Measurements from ENCODE around the gene CCR4.
"Not testable (repeated sequence)": the region's sequence is repeated elsewhere in the genome, so short reads cannot be mapped to it uniquely, and the experiment has no call there.

The CCR4 gene

DNA sequence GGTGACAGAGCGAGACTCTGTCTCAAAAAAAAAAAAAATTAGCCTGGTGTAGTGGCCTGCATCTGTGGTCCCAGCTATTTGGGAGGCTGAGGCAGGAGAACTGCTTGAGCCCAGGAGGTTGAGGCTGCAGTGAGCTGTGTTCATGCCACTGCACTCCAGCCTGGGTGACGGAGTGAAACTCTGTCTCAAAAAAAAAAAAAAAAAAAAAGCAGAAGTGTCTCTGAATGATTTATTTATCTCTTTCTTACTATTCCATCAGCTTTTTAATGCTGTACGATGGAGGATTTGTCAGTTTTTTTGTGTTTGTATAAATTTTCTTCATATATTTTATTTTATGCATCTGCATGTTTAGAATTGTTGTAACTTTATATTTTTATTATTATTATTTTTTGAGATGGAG is 33.5 kb downstream of the CCR4 start:
- not testable (repeated sequence) for DNase-seq

DNA sequence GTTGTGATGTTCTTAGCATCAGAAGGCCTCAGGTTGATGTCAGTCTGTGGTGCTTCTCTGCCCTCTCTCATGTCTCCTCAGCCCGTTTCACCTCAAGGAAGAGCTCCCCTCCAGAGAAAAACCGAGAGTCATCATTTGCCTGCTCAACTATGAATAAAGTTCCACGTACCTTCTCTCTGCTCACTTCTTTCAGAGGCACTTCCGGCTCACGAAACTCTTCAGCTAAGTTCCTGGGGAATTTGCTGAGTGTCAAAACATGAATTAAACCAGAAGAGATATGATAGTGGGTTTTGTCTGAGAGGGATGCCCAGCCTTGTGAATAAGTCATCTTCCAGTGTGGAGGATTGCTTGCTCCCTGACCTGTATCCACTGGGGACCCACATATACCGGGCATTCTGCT is 37.7 kb downstream of the CCR4 start:
- DNase-seq, result no peak

DNA sequence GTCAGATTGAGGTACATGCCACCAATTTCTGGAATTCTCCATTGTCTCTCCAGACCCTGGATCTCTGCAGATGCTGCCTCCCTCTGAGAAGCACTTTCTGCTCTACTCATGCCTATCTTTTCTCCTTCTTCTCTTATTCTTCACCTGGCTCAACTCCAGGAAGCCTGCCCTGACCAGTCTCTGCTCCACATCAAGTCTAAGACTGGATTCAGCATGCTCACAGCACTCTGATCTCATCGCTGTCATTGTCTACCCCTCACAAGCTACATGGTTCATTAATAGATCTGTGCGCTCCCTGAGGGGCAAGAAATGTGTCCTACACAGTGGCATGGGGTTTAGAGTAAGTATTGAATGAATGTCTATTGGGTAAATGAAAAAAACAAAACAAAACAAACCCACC is 38.7 kb downstream of the CCR4 start:
- DNase-seq, result no peak

DNA sequence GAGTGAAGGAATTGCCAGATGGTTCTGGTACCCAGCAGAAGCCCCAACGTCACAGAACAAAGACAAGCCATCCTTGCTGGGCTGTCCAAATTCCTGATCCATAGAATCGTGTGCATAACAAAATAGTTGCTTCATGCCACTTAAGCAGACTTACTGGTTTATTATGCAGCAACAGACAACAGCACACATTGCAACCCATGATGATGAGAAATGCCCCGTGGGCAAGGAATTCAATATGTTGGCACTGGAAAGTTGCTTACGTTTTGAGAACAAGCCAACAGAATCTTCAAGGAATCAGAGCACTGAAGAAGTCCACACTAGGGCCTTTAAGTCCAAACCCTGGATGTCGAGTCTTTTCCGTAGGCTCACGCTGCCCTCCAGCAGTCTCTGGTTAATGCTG is 40.3 kb downstream of the CCR4 start:
- DNase-seq, result no peak

DNA sequence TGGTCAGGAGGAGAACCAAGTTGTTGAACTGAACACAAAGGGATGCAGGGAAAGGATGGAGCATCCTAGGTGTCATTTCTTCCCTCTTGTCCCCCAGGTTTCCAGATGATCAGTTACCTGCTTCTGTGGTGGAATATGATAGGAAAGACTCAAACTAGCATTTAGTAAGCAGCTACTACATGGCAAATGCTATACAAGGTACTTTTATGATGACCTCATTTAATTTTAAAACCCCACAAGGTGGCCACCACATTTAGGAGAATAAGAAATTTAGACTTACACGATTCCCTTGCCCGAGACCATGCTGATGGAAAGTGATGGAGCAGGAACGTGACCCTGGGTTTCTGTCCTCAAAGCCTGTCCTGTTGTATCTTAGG is 40.9 kb downstream of the CCR4 start:
- DNase-seq, result no peak

DNA sequence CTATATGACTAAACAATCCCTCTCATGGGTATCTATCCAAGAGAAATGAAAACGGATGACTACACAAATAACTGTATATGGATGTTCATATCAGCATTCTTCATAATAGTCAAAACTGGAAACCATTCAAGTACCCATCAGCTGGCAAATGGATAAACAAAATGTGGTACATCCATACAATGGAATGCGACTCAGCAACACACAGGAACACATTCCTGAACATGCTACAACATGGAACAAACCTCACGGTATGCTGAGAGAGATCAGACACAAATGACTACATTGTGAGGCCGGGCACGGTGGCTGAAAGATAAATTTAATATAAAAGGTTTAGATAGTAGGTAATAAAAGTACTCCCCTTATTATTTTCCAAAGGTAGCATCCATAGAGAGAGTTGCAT is 42.6 kb downstream of the CCR4 start:
- no peak for DNase-seq

DNA sequence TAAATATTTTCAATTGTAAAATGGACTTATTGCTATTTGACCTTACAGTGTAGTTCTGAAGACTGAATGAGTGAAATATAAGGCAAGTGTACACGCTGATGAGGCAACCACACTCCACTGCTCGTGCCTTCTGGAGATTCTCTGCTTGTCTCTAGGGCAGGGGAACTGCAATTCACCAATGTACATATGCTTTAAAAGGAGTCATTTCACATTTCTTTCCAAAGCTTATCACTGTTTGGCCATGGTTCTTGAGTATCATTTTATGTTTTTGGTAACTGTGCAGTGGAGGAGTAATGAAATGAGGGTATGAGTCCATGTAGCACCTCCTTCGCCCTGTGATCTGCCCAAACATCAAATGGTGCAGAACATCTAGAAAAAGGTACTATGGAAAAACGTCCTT is 43.7 kb downstream of the CCR4 start:
- no peak for DNase-seq

DNA sequence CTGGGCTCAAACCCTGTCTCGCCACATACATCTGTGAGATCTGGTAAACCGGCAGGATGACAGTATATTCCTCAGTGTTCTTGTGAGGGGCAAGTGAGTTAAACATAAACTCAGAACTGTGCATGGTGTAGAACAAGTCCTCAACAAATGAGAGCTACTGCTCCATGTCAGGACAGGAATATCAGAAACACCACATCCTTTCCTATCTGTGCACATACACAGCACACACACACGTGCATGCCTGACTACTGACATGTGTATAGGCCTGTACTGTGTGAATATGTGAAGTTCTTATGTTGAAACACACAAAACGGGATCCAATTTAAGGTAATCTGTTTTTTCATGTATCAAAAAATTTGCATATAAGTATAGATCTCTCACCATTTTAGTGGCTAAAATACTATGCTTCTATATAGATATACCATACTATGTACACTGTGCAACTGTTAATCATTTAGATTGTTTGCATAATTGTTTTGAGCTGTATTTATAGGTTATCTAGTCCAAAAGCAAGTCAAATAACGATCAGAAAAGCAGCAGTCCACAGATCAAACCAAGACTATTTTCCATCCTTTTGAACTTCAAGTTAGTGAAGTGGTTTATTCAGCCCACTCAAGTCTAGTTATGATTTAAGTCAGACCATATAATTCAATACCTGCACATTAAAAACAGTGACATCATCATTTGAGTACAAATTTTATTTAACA is 44.8 kb downstream of the CCR4 start:
- DNase-seq, result no peak

DNA sequence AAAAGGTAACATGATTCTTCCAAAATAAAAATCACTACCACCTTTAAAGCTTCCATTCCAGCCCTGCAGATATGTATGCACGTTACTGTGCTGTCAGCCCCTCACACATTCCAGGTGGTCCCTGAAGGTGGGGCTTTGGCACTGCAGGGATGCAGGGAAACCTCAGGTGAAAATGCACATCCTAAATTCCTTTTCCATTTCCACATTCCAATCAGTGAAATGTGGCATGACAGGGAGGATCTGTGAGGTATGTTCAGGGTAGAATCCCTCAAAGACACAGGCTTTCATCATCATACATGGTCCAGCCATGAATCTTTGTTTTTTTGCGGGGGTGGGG is 45.3 kb downstream of the CCR4 start:
- DNase-seq, result no peak

DNA sequence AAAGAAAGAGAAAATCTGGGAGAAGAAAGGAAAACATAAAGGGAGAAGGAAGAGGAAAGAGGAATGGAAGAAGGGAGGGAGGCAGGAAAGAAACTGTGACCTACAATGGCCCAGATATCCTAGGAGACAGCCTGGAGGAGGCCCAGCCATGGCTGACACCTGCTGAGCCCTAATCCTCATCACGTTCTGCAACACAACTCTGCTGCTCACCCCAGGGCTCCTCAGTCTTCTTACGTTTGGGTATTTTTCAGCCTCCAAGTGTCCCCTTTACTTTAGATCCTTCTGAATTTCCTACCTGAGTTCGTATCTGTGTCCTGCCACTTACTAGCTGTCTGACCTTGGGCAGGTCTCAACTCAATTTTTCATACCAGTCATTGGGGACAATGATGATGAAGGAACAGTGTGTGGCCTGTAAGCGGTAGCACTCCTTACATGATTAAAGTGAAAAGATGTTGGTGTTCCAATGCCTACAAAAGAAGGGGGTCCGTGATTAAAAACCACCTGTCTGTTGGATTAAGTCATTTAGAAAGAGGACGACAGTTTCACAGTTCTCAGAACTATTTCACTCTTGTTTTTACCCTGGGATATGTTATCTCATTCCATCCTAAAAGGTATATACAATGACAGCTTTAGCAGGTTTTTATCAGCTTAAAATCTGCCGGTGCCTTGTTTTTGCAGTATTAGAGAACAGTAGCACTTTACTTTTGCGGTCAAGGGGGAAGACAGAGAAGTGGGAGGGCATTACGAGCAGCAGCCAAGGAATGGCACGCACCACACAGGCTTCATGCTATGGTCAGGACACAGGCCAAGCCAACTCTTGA is 47.4 kb downstream of the CCR4 start:
- DNase-seq, result no peak

DNA sequence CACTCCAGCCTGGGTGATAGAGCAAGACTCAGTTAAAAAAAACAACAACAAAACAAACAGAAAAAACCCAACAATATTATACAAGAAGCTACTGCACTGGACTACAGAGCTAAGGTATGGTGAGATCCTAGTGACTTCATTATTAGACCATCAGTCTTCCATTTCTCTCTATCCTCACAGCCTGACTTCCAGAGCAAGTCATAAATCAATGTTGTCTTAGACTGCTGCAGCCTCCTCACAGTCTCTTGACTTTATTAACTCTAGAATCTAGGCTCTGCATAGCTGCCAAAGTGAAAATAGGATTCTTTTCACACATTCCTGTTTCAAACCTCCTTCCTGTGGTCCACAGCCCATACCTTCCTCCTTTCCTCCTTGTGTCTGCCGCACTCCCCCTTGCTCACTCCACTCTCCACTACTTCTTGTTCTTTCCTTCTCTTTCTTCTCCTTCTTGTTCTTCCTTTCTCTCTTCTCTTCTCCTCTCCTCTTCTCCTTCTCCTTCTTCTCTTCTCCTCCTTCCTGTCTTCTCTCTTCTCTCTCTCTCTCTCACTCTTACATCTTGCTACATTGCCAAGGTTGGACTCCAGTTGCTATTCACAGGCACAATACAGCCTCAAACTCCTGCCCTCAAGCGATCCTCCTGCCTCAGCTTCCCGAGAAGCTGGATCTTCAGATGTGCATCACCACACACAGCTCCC is 49.4 kb downstream of the CCR4 start:
- no peak for DNase-seq

DNA sequence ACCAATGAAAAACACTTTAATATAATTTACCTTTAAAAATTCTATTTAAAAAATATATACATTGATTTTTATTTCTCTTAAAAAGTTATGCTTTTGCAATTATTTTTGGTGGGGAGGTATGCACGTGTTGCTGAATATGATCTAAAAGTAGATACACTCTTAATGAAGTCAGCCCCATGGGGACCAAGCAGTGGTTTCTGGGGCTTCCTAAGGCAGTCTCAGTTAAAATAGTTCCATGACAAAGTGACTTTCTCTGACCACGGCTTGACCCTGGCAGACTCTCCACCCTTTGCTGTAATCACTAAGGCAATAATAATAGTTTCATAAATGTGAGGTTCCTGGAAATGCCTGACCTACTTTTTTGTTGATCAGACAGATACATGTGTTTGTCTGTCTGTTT is 50.4 kb downstream of the CCR4 start:
- no peak for DNase-seq

DNA sequence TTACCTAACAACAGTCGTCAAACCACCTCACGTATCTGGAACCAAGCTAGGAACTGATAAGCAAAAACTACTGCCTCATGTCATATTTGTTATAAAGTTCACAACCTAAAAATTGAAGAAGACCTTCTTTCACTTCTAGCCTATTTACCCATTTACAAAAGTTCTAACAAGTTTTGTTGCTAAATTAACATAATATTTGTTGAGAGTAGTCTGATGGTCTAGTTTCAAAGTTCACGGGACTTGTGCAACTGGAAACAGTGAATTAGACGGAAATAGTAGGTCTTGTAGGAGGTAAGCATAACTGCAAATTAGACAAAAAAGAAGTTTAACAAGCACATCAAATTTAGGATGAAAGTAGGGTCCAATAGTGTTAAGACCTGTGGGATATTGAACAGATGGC is 51.9 kb downstream of the CCR4 start:
- no peak for DNase-seq

DNA sequence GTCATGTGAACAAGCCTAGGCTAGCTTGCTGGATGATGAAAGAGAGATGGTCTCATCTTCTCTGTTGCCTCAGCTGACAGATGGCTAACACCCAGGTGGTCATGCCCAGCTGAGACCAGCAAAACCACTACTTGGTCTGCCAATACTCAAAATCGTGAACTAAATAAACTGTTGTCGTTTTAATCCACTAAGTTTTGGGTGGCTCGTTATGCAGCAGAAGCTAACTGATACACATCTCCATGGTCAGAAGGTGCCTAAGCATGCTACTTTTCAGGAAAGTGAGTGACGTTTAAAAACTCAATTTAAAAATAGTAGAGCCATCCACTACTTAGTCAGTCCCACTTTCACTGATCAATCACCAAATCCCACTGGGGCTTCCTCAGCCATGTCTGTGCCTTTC is 52.8 kb downstream of the CCR4 start:
- DNase-seq, result no peak

DNA sequence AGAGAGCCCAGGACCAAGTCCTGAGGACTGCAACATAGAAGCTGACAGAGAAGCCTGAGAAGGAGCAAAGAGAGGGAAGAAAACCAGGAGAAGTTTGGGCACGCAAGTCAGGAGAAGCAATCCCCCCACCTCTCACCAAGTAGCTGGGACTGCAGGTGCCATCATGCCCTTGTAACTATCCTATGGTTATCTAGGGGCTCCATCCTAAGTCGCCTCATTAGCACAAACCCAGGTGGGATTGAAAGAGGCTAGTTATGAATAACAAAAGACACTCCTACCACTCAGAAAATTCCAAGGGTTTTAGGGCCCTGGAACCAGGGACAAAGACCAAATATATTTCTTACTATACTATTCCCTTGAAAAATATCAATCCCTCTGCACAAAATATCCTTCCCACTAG is 53.5 kb downstream of the CCR4 start:
- no peak for DNase-seq

Data from inflammatory macrophage treated with lipopolysaccharide for 4 hours (primary cell).